ENCODE results near the gene PKHD1. TPM values are rescaled to one million over a fixed set of nuclear protein-coding genes. Genes with fewer than 3 reads are reported as not detected.

Gene PKHD1
- total and polyA plus RNA-seq, 4 donors = 0.06 TPM; not detected in 3

DNA sequence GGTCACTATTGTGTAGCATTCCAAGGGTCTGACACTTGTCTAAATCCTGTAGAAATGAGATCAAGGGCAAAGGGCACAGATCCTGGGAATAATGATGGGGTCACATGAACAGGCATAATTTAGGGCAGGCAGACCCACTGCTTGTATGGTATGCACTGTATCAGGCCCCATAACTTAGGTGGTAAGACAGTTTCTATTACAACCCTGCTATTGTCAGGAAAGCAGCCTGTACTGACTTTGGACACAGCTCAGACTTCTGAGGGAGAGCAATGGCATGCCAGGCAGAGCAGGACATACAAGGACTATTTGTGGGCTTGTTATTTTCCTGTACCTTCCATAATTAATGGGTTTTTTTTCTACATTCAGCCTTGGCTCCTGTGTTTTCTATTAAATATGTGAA, 286.8 kb downstream of the PKHD1 start:
- H3K27me3 ChIP-seq (ENCODE audit: control insufficient read depth in 1 of 2, insufficient read depth in 2 of 2, low read length in 1 of 2) = no peaks in the 10 kb centered on the region
- intact Hi-C loops (cut with DNase I) = no loop called here
- H3K9me3 ChIP-seq (ENCODE audit: control insufficient read depth, low read length) = peaks cover 1% of the 10 kb centered on the region
- H3K27ac ChIP-seq (ENCODE audit: low read depth in 1 of 2, low read length in 2 of 2) = no peak overlapping the region
- H3K36me3 ChIP-seq (ENCODE audit: control insufficient read depth in 1 of 2, insufficient read depth in 2 of 2, low read length in 1 of 2) = no peaks in the 10 kb centered on the region
- no peaks in the 10 kb centered on the region for H3K4me1 ChIP-seq (ENCODE audit: control insufficient read depth in 1 of 2, insufficient read depth in 2 of 2, low read length in 2 of 2)
- no peak for ATAC-seq (ENCODE audit: low FRiP score)
- no peak overlapping the region for H3K4me3 ChIP-seq (ENCODE audit: low read length in 2 of 2)
- no peak for DNase-seq

DNA sequence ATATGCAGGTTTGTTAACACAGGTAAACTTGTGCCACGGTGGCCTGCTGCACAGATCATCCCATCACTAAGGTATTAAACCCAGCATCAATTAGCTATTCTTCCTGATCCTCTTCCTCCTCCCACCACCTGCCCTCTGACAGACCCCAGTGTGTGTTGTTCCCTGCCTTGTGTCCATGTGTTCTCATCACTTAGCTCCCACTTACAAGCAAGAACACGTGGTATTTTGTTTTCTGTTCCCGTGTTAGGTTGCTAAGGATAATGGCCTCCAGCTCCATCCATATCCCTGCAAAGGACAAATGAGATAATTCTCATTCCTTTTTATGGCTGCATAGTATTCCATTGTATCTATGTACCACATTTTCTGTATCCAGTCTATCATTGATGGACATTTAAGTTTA, 294.0 kb downstream of the PKHD1 start:
- no peaks in the 10 kb centered on the region for H3K4me1 ChIP-seq (ENCODE audit: control insufficient read depth in 1 of 2, insufficient read depth in 2 of 2, low read length in 2 of 2)
- peaks cover 1% of the 10 kb centered on the region for H3K9me3 ChIP-seq (ENCODE audit: control insufficient read depth, low read length)
- intact Hi-C loops (cut with DNase I) = no loop called here
- H3K4me3 ChIP-seq (ENCODE audit: low read length in 2 of 2) = no peak overlapping the region
- no peak for DNase-seq
- H3K36me3 ChIP-seq (ENCODE audit: control insufficient read depth in 1 of 2, insufficient read depth in 2 of 2, low read length in 1 of 2) = no peaks in the 10 kb centered on the region
- WGBS, 2 donors = 94 to 95% methylated on average over 3 of the region's 3 CpGs
- no peak for ATAC-seq (ENCODE audit: low FRiP score)
- H3K27ac ChIP-seq (ENCODE audit: low read depth in 1 of 2, low read length in 2 of 2) = no peak overlapping the region
- no peaks in the 10 kb centered on the region for H3K27me3 ChIP-seq (ENCODE audit: control insufficient read depth in 1 of 2, insufficient read depth in 2 of 2, low read length in 1 of 2)

DNA sequence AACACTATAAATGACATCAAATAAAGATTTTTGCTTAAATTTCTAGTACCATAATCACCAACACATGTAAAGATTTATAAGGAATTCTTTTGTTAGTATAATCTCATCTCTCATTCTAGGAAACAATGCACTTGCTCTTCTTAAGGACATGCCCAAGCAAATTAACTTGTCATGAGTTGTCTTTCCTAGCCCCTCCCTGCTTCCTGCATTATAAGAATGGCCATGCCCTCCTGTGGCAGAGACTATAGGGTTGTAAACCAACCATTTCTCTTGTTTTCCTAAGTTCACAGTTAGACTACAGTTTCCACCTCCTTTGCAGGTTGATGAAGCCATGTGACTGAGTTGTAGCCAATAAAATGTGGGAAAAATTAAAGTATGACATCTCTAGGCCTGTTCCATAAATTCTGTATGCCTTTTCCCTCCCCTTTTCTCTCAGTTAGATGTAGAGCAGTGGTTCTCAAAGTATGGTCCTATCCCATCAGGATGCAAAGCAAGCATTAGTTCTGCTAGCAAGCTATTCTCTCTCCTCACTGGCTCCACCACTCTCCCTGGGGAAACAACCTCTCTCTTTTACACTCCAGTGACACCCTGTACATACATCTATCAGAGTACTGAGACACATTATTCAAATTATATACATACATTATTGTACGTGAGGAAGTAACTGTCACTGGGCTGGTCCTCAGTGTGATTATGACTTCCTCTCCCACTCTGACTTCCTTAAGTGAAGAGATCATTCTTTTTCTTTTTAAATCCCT, 295.0 kb downstream of the PKHD1 start:
- Histone ChIP-seq H3K27ac (ENCODE audit: low read depth in 1 of 2, low read length in 2 of 2) (no peak overlapping the region), H3K9me3 (ENCODE audit: control insufficient read depth, low read length) (peaks cover 1% of the 10 kb centered on the region), H3K36me3 (ENCODE audit: control insufficient read depth in 1 of 2, insufficient read depth in 2 of 2, low read length in 1 of 2) (no peaks in the 10 kb centered on the region), H3K27me3 (ENCODE audit: control insufficient read depth in 1 of 2, insufficient read depth in 2 of 2, low read length in 1 of 2) (no peaks in the 10 kb centered on the region), H3K4me1 (ENCODE audit: control insufficient read depth in 1 of 2, insufficient read depth in 2 of 2, low read length in 2 of 2) (no peaks in the 10 kb centered on the region), H3K4me3 (ENCODE audit: low read length in 2 of 2) (no peak overlapping the region)
- ATAC-seq (ENCODE audit: low FRiP score) (no peak), DNase-seq (no peak)
- intact Hi-C loops (cut with DNase I) = no loop called here
- 14 to 54% methylated on average over 1 of the region's 1 CpG for WGBS, 2 donors

DNA sequence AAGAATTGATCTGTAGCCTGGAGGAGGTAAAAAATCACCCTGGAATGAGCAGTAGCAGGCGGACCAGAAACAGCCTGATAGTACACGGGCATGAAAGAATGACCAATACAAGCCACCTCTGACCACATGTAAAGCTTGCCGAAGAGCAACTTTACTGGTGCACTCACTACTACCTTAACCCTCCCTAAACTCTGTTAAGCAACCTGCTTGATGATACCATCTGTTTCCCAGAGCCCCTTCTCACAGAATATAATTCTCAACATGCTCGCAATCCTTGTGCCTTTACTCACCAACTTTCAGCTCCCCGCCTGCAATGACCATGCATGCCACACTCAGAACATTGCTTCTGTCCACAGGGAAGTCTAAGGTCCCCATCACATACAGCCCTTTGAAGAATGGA, 296.5 kb downstream of the PKHD1 start:
- ATAC-seq (ENCODE audit: low FRiP score) (no peak), DNase-seq (no peak)
- no peak overlapping the region for H3K27ac ChIP-seq (ENCODE audit: low read depth in 1 of 2, low read length in 2 of 2)
- H3K9me3 ChIP-seq (ENCODE audit: control insufficient read depth, low read length) = no peaks in the 10 kb centered on the region
- H3K27me3 ChIP-seq (ENCODE audit: control insufficient read depth in 1 of 2, insufficient read depth in 2 of 2, low read length in 1 of 2) = no peaks in the 10 kb centered on the region
- no peaks in the 10 kb centered on the region for H3K4me1 ChIP-seq (ENCODE audit: control insufficient read depth in 1 of 2, insufficient read depth in 2 of 2, low read length in 2 of 2)
- no peaks in the 10 kb centered on the region for H3K36me3 ChIP-seq (ENCODE audit: control insufficient read depth in 1 of 2, insufficient read depth in 2 of 2, low read length in 1 of 2)
- WGBS, 2 donors = 85 to 86% methylated on average over 5 of the region's 5 CpGs
- intact Hi-C loops (cut with DNase I) = no loop called here
- no peak overlapping the region for H3K4me3 ChIP-seq (ENCODE audit: low read length in 2 of 2)

DNA sequence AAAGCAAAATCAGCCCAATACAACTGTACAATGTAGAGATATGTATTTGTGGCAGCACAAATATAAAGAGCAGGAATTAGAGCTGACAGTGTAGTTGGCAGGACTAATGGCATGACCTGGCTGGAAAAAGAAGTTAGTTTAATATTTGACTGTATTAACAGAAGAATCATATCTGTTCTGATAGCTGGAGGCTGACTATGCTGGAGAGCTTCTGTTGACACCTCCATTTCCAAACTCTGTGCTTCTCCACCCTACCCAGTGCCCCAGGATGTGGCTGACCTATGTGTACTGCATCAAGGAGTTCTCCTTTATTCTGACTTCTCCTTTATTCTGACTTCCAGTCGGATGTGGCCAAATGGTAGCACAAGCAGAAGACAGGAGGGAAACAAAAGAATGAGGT, 299.3 kb downstream of the PKHD1 start:
- no peaks in the 10 kb centered on the region for H3K4me1 ChIP-seq (ENCODE audit: control insufficient read depth in 1 of 2, insufficient read depth in 2 of 2, low read length in 2 of 2)
- H3K36me3 ChIP-seq (ENCODE audit: control insufficient read depth in 1 of 2, insufficient read depth in 2 of 2, low read length in 1 of 2) = no peaks in the 10 kb centered on the region
- H3K9me3 ChIP-seq (ENCODE audit: control insufficient read depth, low read length) = no peaks in the 10 kb centered on the region
- intact Hi-C loops (cut with DNase I) = no loop called here
- 55 to 77% methylated on average over 1 of the region's 1 CpG for WGBS, 2 donors
- no peaks in the 10 kb centered on the region for H3K27me3 ChIP-seq (ENCODE audit: control insufficient read depth in 1 of 2, insufficient read depth in 2 of 2, low read length in 1 of 2)
- ATAC-seq (ENCODE audit: low FRiP score) (no peak), DNase-seq (no peak)
- no peak overlapping the region for H3K4me3 ChIP-seq (ENCODE audit: low read length in 2 of 2)
- H3K27ac ChIP-seq (ENCODE audit: low read depth in 1 of 2, low read length in 2 of 2) = no peak overlapping the region

DNA sequence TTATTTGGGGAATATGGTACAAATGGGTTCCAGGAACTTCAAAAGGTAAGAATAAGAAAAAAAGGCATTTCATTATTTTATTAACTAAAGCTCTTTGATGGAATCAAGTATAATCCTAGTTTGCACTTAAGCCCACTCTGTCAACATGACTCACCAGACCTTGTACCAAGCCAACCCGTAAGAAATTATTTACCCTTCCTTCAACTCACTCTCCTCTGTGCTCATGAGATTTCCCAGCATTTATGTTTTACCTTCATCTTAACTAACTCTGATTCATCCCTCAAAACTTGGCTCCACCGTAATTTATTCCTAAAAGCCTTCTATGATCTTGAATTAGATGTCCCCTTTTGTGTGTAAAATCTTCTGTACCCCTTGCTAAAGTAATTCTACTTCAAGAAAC, 308.7 kb downstream of the PKHD1 start:
- H3K27me3 ChIP-seq (ENCODE audit: control insufficient read depth in 1 of 2, insufficient read depth in 2 of 2, low read length in 1 of 2) = no peaks in the 10 kb centered on the region
- DNase-seq (no peak), ATAC-seq (ENCODE audit: low FRiP score) (no peak)
- H3K36me3 ChIP-seq (ENCODE audit: control insufficient read depth in 1 of 2, insufficient read depth in 2 of 2, low read length in 1 of 2) = no peaks in the 10 kb centered on the region
- no peak overlapping the region for H3K4me3 ChIP-seq (ENCODE audit: low read length in 2 of 2)
- no peak overlapping the region for H3K27ac ChIP-seq (ENCODE audit: low read depth in 1 of 2, low read length in 2 of 2)
- WGBS, 2 donors = 54 to 60% methylated on average over 2 of the region's 2 CpGs
- intact Hi-C loops (cut with DNase I) = no loop called here
- H3K9me3 ChIP-seq (ENCODE audit: control insufficient read depth, low read length) = no peaks in the 10 kb centered on the region
- H3K4me1 ChIP-seq (ENCODE audit: control insufficient read depth in 1 of 2, insufficient read depth in 2 of 2, low read length in 2 of 2) = no peaks in the 10 kb centered on the region

DNA sequence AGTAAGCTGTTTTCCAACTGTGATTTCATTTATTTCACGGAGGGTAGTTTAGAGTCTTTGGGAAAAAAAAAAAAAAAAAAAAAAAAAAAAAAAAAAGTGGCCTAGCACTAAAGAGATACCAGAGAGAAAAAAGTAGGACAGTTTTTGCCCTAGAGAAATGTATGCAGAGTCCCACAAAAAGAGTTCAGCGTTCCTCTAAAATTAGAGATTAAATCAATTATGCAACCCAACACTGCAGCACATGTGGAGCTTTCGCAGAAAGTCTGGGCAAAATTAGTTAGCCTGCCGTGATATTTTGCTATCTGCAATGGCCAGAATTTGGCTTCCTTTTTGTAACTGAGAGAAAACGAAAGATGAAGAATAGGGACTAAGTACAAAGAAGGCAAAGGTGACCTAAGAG, 309.8 kb downstream of the PKHD1 start:
- intact Hi-C loops (cut with DNase I) = no loop called here
- Histone ChIP-seq H3K36me3 (ENCODE audit: control insufficient read depth in 1 of 2, insufficient read depth in 2 of 2, low read length in 1 of 2) (no peaks in the 10 kb centered on the region), H3K4me3 (ENCODE audit: low read length in 2 of 2) (no peak overlapping the region), H3K27me3 (ENCODE audit: control insufficient read depth in 1 of 2, insufficient read depth in 2 of 2, low read length in 1 of 2) (no peaks in the 10 kb centered on the region), H3K4me1 (ENCODE audit: control insufficient read depth in 1 of 2, insufficient read depth in 2 of 2, low read length in 2 of 2) (no peaks in the 10 kb centered on the region), H3K9me3 (ENCODE audit: control insufficient read depth, low read length) (no peaks in the 10 kb centered on the region), H3K27ac (ENCODE audit: low read depth in 1 of 2, low read length in 2 of 2) (no peak overlapping the region)
- no peak for DNase-seq
- WGBS, 2 donors = 69 to 70% methylated on average over 5 of the region's 5 CpGs
- no peak for ATAC-seq (ENCODE audit: low FRiP score)

DNA sequence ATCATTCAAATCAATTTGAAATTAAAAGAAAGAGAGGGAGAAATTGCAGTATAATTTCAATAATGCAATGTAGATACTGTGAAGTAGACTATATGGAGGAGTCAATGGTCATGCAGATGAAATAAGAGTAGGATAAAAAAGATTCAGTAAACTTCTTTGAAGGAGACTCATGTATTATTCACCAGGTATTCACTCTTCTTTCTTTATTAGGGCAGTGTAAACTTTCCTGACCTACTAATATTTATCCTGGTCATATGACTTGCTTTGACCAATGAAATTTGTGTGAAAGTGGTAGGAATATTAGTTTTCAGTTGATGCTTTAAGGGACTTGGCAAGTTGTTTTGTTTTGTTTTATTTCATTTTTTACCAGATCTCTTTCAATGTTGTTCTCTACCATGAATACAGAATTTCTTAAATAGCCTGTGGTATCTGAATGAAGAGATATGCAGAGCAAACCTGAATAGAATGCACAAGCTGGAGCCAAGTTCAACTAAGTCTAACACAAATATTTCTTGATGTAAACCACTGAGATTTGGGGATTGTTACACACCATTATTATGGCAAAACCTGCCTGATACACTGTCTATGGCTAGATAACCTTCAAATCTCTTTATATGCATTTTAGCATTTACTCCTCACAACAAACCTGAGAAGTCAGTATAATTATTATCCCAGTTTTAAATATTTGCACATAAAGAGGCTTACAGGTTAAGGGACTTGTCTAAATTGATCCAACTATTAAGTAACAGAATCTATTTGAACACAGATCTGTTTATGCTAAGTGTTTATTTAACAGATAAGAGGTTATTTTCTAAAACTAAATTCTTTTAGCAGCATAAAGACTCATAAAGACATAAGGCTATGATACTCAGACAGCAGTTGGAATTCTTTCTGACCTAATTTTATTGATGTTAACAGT, 311.2 kb downstream of the PKHD1 start:
- DNase-seq (no peak), ATAC-seq (ENCODE audit: low FRiP score) (no peak)
- H3K4me1 ChIP-seq (ENCODE audit: control insufficient read depth in 1 of 2, insufficient read depth in 2 of 2, low read length in 2 of 2) = no peaks in the 10 kb centered on the region
- no peaks in the 10 kb centered on the region for H3K9me3 ChIP-seq (ENCODE audit: control insufficient read depth, low read length)
- intact Hi-C loops (cut with DNase I) = no loop called here
- no peak overlapping the region for H3K4me3 ChIP-seq (ENCODE audit: low read length in 2 of 2)
- H3K27ac ChIP-seq (ENCODE audit: low read depth in 1 of 2, low read length in 2 of 2) = no peak overlapping the region
- H3K27me3 ChIP-seq (ENCODE audit: control insufficient read depth in 1 of 2, insufficient read depth in 2 of 2, low read length in 1 of 2) = no peaks in the 10 kb centered on the region
- no peaks in the 10 kb centered on the region for H3K36me3 ChIP-seq (ENCODE audit: control insufficient read depth in 1 of 2, insufficient read depth in 2 of 2, low read length in 1 of 2)

DNA sequence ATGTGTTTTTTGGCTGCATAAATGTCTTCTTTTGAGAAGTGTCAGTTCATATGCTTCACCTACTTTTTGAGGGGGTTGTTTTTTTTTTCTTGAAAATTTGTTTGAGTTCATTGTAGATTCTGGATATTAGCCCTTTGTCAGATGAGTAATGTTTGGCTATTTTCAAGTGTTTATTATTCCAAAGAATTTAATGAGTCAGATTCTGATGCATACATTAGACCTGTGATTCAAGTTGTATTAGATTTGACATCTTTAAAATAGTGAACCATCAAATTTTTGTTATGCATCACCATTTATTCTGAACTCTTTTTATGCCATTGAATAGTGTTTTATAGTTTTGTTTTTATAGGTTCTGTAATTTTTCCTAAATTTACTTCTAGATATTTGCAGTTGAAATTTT, 319.3 kb downstream of the PKHD1 start:
- Histone ChIP-seq H3K4me3 (ENCODE audit: low read length in 2 of 2) (no peak overlapping the region), H3K9me3 (ENCODE audit: control insufficient read depth, low read length) (peaks cover 4% of the 10 kb centered on the region), H3K4me1 (ENCODE audit: control insufficient read depth in 1 of 2, insufficient read depth in 2 of 2, low read length in 2 of 2) (no peaks in the 10 kb centered on the region), H3K27me3 (ENCODE audit: control insufficient read depth in 1 of 2, insufficient read depth in 2 of 2, low read length in 1 of 2) (no peaks in the 10 kb centered on the region), H3K36me3 (ENCODE audit: control insufficient read depth in 1 of 2, insufficient read depth in 2 of 2, low read length in 1 of 2) (no peaks in the 10 kb centered on the region), H3K27ac (ENCODE audit: low read depth in 1 of 2, low read length in 2 of 2) (no peak overlapping the region)
- DNase-seq = no peak
- intact Hi-C loops (cut with DNase I) = no loop called here
- ATAC-seq (ENCODE audit: low FRiP score) = no peak
